GM19035 (cell line): ENCODE data around the gene OR1M1.

ENCODE experiments used
- ATAC-seq: cut with Tn5 transposase; IDR thresholded peaks from one replicate; pipeline ENCODE4 v1.9.1; 2021; ENCODE audit not compliant: unreplicated experiment

Gene OR1M1

GRCh38 chr19:9075064-9075949 lies 11.6 kb upstream of the OR1M1 start:
- ATAC-seq = no peak

- no peak for ATAC-seq
Observed at GRCh38 chr19:9076901-9077300, 10.0 kb upstream of the OR1M1 start.

GRCh38 chr19:9078651-9079050 lies 8.2 kb upstream of the OR1M1 start:
- ATAC-seq = no peak

- no peak for ATAC-seq
Observed at GRCh38 chr19:9107375-9107774, 20.5 kb downstream of the OR1M1 start, which contains the start of gene OR7G2. Gene OR7G2, minus strand, starts transcription at chr19:9107475. Its CDS starts 4,232 bp downstream, at chr19:9103243.

GRCh38 chr19:9109959-9110358 lies 23.1 kb downstream of the OR1M1 start:
- no peak for ATAC-seq

GRCh38 chr19:9115307-9115813 lies 28.5 kb downstream of the OR1M1 start, which contains the start of gene OR7G1:
Gene OR7G1, minus strand, starts transcription at chr19:9115763. Its CDS starts 0 bp downstream, at chr19:9115763.
- no peak for ATAC-seq

GRCh38 chr19:9116547-9116946 lies 29.7 kb downstream of the OR1M1 start:
- no peak for ATAC-seq

- no peak for ATAC-seq
Observed at GRCh38 chr19:9126900-9127405, 40.1 kb downstream of the OR1M1 start, which contains the start of gene OR7G3. Gene OR7G3, minus strand, starts transcription at chr19:9126950. Its CDS starts 0 bp downstream, at chr19:9126950.

GRCh38 chr19:9128171-9128570 lies 41.3 kb downstream of the OR1M1 start:
- no peak for ATAC-seq

- ATAC-seq = no peak
Observed at GRCh38 chr19:9130965-9131364, 44.1 kb downstream of the OR1M1 start.

- ATAC-seq = no peak
Observed at GRCh38 chr19:9132422-9132821, 45.6 kb downstream of the OR1M1 start.

- ATAC-seq = peak; percentile 8
Observed at GRCh38 chr19:9139609-9140158, 52.8 kb downstream of the OR1M1 start.

GRCh38 chr19:9140159-9140874 lies 53.5 kb downstream of the OR1M1 start, which contains the start of gene ZNF317:
Gene ZNF317, plus strand, starts transcription at chr19:9140397. Its CDS starts 15,620 bp downstream, at chr19:9156017.
- peak; percentile 91 for ATAC-seq

- no peak for ATAC-seq
Observed at GRCh38 chr19:9144920-9145319, 58.1 kb downstream of the OR1M1 start.
